ENCODE measurements around the gene ABRACL. TPM values are rescaled to one million over a fixed set of nuclear protein-coding genes. Genes with fewer than 3 reads are reported as not detected.

ABRACL gene
- total RNA-seq, 1 experiment from 2014 or later: 117 TPM

DNA sequence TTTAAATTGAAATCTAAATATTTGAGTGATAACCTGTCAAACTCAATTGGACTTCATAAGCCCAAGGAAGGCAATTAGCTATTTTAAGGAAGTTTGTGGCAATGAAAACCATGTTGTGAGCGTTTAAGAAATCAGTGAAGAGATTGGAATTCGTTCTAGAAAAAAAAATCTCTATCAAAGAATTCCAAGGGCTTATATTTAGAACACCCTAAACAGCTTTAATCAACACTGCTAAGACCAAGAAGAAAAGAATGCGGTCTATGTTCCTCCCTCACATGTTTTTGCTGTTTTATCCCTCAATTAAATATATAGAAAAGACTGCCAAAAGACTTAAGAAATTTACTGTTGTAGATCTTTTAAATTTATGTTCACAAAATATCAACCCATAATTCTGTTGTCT, 16.6 kb upstream of the ABRACL start (continued):
- TF ChIP-seq, protein P1, sequence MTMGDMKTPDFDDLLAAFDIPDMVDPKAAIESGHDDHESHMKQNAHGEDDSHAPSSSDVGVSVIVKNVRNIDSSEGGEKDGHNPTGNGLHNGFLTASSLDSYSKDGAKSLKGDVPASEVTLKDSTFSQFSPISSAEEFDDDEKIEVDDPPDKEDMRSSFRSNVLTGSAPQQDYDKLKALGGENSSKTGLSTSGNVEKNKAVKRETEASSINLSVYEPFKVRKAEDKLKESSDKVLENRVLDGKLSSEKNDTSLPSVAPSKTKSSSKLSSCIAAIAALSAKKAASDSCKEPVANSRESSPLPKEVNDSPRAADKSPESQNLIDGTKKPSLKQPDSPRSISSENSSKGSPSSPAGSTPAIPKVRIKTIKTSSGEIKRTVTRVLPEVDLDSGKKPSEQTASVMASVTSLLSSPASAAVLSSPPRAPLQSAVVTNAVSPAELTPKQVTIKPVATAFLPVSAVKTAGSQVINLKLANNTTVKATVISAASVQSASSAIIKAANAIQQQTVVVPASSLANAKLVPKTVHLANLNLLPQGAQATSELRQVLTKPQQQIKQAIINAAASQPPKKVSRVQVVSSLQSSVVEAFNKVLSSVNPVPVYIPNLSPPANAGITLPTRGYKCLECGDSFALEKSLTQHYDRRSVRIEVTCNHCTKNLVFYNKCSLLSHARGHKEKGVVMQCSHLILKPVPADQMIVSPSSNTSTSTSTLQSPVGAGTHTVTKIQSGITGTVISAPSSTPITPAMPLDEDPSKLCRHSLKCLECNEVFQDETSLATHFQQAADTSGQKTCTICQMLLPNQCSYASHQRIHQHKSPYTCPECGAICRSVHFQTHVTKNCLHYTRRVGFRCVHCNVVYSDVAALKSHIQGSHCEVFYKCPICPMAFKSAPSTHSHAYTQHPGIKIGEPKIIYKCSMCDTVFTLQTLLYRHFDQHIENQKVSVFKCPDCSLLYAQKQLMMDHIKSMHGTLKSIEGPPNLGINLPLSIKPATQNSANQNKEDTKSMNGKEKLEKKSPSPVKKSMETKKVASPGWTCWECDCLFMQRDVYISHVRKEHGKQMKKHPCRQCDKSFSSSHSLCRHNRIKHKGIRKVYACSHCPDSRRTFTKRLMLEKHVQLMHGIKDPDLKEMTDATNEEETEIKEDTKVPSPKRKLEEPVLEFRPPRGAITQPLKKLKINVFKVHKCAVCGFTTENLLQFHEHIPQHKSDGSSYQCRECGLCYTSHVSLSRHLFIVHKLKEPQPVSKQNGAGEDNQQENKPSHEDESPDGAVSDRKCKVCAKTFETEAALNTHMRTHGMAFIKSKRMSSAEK (CRISPR knock-in tag; IDR thresholded peaks at IDR 0.05; ENCODE audit: borderline replicate concordance): no peak
- TF ChIP-seq, protein P2, sequence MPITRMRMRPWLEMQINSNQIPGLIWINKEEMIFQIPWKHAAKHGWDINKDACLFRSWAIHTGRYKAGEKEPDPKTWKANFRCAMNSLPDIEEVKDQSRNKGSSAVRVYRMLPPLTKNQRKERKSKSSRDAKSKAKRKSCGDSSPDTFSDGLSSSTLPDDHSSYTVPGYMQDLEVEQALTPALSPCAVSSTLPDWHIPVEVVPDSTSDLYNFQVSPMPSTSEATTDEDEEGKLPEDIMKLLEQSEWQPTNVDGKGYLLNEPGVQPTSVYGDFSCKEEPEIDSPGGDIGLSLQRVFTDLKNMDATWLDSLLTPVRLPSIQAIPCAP (CRISPR knock-in tag; IDR thresholded peaks at IDR 0.05): no peak
- TF ChIP-seq ZBTB21 (CRISPR knock-in tag; IDR thresholded peaks at IDR 0.05; ENCODE audit: borderline replicate concordance) (no peak), ETV6 (CRISPR knock-in tag; IDR thresholded peaks at IDR 0.05) (no peak)

GRCh38 chr6:139013185-139013800, 15.3 kb upstream of the ABRACL start:
- no peak for ATAC-seq
- no peak overlapping the region for H3K27ac Mint-ChIP-seq
- ChIA-PET POLR2A (no interaction called here), CTCF (no interaction called here)
- no peak overlapping the region for H3K4me3 Mint-ChIP-seq
- peaks cover 4% of the 10 kb centered on the region; the same call in 1 of the 2 replicates for H3K27me3 Mint-ChIP-seq (ENCODE audit: low read depth)
- no peak for DNase-seq (ENCODE audit: low spot score)
- no peaks in the 10 kb centered on the region for H3K9me3 Mint-ChIP-seq
- peaks cover 41% of the 10 kb centered on the region for H3K4me1 Mint-ChIP-seq
- no peaks in the 10 kb centered on the region for H3K36me3 Mint-ChIP-seq
- TF ChIP-seq HMGXB4 (CRISPR knock-in tag; IDR thresholded peaks at IDR 0.05): no peak
- TF ChIP-seq ATF6 (CRISPR knock-in tag; IDR thresholded peaks at IDR 0.05): no peak
- TF ChIP-seq, protein P3, sequence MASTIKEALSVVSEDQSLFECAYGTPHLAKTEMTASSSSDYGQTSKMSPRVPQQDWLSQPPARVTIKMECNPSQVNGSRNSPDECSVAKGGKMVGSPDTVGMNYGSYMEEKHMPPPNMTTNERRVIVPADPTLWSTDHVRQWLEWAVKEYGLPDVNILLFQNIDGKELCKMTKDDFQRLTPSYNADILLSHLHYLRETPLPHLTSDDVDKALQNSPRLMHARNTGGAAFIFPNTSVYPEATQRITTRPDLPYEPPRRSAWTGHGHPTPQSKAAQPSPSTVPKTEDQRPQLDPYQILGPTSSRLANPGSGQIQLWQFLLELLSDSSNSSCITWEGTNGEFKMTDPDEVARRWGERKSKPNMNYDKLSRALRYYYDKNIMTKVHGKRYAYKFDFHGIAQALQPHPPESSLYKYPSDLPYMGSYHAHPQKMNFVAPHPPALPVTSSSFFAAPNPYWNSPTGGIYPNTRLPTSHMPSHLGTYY (CRISPR knock-in tag; IDR thresholded peaks at IDR 0.05): no peak
- TF ChIP-seq KAT7 (CRISPR knock-in tag; IDR thresholded peaks at IDR 0.05; ENCODE audit: borderline replicate concordance): no peak
- TF ChIP-seq FOXP4 (CRISPR knock-in tag; IDR thresholded peaks at IDR 0.05): no peak
- TF ChIP-seq RORB (CRISPR knock-in tag; IDR thresholded peaks at IDR 0.05): no peak
- no peak for TF ChIP-seq ZNF121 (CRISPR knock-in tag; IDR thresholded peaks at IDR 0.05)
- TF ChIP-seq E2F1 (CRISPR knock-in tag; IDR thresholded peaks at IDR 0.05): no peak
- TF ChIP-seq TEAD4 (CRISPR knock-in tag; IDR thresholded peaks at IDR 0.05): no peak
- TF ChIP-seq GABPB1 (CRISPR knock-in tag; IDR thresholded peaks at IDR 0.05): no peak
- TF ChIP-seq TEAD1 (CRISPR knock-in tag; IDR thresholded peaks at IDR 0.05): no peak
- no peak for TF ChIP-seq USF1 (CRISPR knock-in tag; IDR thresholded peaks at IDR 0.05)
- TF ChIP-seq, protein P4, sequence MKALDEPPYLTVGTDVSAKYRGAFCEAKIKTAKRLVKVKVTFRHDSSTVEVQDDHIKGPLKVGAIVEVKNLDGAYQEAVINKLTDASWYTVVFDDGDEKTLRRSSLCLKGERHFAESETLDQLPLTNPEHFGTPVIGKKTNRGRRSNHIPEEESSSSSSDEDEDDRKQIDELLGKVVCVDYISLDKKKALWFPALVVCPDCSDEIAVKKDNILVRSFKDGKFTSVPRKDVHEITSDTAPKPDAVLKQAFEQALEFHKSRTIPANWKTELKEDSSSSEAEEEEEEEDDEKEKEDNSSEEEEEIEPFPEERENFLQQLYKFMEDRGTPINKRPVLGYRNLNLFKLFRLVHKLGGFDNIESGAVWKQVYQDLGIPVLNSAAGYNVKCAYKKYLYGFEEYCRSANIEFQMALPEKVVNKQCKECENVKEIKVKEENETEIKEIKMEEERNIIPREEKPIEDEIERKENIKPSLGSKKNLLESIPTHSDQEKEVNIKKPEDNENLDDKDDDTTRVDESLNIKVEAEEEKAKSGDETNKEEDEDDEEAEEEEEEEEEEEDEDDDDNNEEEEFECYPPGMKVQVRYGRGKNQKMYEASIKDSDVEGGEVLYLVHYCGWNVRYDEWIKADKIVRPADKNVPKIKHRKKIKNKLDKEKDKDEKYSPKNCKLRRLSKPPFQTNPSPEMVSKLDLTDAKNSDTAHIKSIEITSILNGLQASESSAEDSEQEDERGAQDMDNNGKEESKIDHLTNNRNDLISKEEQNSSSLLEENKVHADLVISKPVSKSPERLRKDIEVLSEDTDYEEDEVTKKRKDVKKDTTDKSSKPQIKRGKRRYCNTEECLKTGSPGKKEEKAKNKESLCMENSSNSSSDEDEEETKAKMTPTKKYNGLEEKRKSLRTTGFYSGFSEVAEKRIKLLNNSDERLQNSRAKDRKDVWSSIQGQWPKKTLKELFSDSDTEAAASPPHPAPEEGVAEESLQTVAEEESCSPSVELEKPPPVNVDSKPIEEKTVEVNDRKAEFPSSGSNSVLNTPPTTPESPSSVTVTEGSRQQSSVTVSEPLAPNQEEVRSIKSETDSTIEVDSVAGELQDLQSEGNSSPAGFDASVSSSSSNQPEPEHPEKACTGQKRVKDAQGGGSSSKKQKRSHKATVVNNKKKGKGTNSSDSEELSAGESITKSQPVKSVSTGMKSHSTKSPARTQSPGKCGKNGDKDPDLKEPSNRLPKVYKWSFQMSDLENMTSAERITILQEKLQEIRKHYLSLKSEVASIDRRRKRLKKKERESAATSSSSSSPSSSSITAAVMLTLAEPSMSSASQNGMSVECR (CRISPR knock-in tag; IDR thresholded peaks at IDR 0.05; ENCODE audit: borderline replicate concordance): no peak

Measured in WTC11 (cell line).